Head of caudate nucleus (tissue), 42 donors: Measurements from ENCODE around the gene PSENEN.

Source experiments
- DNase-seq, 42 donors: peaks; one replicate each; pipeline versions ENCODE4 v3.0.0 to v3.0.0-alpha.2; 2020 to 2021; ENCODE audit warnings: mixed read lengths in 7 of 42
- intact Hi-C: fragments of 100-400 bp; cut with DNase I; formaldehyde crosslinking; loops from one replicate; pipeline ENCODE4 v1.15.0; 2022

Gene PSENEN

GRCh38 chr19:35743640-35744429 lies 1.6 kb upstream of the PSENEN start:
- no peak for DNase-seq
- intact Hi-C loops: loop anchor here (2.0 to 10.0 kb wide), 2 partner anchors 27 to 191 kb away; partner anchors contain the start of gene LRFN3

DNA sequence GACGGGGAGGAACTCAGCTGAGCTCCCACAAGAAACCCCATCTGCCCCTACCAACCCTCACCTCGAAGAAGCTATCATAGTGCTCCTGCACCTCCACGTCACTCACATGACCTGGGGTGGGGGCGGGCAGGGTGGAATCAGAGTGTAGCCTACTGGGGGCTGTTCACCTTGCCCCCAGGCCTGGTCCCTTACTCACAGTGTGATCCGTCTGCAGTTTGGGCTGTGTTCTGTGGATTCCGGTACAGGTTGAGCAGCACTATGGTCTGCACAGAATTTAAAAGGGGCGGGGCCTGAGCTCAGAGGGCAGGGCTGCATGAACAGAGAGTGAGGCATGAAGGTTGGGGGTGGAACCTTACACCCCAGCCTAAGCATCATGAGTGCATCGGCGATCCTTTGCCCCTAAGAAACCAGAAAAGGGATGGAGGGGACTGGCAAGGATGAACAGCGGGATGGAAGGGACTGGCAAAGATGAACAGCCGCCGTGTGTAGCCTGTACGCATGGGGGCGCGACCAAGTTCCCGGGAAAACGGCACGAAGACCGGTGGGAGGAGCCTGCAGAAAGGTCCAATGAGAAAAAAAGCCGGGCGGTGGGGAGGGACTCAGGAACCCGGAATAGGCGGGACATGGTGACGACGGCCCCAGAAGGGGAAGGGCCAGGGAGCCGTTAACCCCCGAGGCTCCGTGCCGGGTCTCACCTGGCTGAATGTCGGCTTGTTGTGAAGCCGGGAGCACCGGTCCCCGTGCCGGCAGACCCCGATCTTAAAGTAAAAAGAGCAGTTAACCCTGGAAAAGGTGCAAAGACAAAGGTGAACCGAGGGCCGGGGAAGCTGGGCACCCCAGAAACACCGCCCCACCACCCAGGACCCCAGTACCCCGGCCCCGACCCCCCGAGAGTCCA lies 772 bp upstream of the PSENEN start:
- DNase-seq: peak; percentile 90 to 99 (median 98)
- intact Hi-C loops: loop anchor here (2.0 to 10.0 kb wide), 2 partner anchors 28 to 190 kb away; partner anchors contain the start of gene LRFN3

- intact Hi-C loops: loop anchor here (10.0 kb wide), 1 partner anchor 189 kb away; the partner anchor contains the start of gene LRFN3
- no peak for DNase-seq
These were observed 624 bp downstream of the PSENEN start for GRCh38 chr19:35746087-35746462.

DNA sequence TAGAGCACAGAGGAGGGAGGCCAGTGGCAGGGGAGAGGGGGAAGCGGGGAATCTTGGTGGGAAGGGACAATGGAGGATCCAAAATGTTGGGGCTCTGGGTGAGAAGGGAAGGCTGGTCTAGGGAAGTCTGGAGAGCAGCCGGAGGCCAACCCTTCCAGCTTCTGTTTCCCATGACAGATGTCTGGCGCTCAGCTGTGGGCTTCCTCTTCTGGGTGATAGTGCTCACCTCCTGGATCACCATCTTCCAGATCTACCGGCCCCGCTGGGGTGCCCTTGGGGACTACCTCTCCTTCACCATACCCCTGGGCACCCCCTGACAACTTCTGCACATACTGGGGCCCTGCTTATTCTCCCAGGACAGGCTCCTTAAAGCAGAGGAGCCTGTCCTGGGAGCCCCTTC lies 1.1 kb downstream of the PSENEN start:
- intact Hi-C loops: loop anchor here (10.0 kb wide), 1 partner anchor 188 kb away; the partner anchor contains the start of gene LRFN3
- DNase-seq: no peak

GRCh38 chr19:35748106-35749020 lies 2.9 kb downstream of the PSENEN start, which contains the start of gene LIN37:
Gene LIN37, plus strand, starts transcription at chr19:35748576. Its CDS starts 149 bp downstream, at chr19:35748725.
- intact Hi-C loops: loop anchor here (10.0 kb wide), 1 partner anchor 186 kb away; the partner anchor contains the start of gene LRFN3
- peak; percentile 97 to 100 (median 100) for DNase-seq

GRCh38 chr19:35750167-35750566 lies 4.7 kb downstream of the PSENEN start:
- no peak for DNase-seq
- intact Hi-C loops: no loop called here

DNA sequence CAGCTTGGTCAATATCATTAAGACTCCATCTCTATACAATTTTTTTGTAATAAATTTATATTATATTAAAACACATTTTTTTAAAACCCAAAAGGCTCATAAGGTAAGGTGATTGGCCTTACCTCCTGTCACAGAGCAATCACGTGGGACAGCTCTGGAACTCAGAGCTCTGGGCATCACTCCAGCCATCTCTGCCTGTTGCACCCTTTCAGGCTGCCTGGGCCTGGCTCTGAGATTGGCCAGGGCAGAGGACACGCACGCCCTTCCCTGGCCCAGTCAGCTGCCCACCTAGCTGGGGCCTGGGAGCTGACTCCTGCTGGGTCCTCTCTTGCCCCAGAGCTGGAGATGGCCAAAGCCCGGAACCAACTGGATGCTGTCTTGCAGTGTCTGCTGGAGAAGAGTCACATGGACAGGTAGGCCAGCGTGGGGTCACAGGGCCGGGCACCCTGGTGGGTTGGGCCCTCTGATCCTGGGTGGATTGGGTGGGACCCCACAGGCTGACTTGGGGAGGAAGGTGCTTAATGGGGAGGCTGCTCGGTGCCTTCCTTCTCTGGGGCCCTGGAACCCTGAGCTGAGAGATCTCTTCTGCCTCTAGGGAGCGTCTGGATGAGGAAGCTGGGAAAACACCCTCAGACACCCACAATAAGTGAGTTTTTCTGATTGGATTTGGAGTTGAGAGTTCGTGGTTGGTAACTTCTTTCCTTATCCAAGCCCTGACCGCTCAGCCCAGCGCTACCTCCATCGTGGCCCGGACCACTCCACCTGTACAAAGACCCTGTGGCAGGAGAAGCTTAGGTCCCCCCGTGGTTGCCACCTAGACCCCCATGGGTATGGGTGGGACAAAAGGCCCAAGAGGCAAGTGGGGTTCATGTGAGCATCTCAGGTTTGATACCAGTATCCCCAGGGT lies 6.6 kb downstream of the PSENEN start:
- DNase-seq: no peak
- intact Hi-C loops: no loop called here

DNA sequence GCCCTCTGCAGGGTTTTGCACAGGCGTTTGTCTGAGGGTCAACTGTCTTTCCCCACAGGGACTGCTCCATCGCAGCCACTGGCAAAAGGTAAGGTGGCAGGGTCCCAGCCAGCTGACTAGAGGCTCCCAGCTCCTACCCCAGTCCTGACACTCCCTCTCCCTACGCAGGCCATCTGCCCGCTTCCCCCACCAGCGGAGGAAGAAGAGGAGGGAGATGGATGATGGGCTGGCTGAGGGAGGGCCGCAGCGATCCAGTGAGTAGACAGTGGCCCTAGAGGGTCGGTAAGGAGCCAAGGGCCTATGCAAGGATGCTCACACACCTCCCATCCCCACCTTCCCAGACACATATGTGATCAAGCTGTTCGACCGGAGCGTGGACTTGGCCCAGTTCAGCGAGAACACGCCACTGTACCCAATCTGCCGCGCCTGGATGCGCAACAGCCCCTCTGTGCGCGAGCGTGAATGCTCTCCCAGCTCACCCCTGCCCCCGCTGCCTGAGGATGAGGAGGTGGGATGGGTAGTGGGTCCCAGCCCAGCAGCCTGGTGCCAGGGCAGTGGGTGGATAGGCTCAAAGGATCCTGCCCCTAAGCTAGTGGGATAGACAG lies 7.4 kb downstream of the PSENEN start:
- no peak for DNase-seq
- intact Hi-C loops: no loop called here

- no peak for DNase-seq
- intact Hi-C loops: no loop called here
These were observed 8.4 kb downstream of the PSENEN start for GRCh38 chr19:35753634-35754369.

DNA sequence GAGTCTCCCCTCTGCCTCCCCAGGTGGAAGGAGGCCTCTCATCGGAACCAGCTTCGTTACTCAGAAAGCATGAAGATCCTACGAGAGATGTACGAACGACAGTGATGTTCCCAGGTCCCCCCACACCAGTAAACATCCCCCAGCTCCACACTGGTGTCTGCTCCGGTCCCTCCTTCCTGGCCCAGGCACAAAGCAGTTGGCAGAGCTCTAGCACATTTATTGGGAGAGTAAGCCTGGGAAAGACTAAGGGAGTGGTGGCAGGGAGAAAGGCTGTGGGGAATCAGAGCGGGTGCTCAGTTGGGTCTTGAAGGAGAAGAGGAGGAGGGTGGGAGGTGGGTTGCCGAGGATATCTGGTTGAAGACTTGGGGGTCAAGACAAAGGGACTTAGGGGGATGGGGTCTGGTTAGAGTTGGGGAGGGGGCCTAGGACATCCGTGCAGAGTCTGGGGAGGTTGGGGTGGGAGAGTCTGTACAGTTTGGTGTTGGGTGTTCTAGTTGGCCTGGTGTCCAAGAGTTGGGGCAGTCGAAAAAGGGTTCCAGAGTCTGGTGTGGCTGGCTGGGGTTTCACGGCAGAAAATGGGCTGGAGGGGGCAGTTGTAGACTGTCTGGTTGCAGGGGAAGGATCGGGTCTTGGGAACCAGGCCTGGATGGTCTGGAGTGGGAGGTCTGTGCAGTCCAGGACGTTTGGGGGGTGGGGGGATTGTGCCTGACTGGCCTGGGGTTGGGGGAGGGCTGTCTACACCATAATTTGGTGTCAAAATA lies 9.1 kb downstream of the PSENEN start:
- no peak for DNase-seq
- intact Hi-C loops: no loop called here

DNA sequence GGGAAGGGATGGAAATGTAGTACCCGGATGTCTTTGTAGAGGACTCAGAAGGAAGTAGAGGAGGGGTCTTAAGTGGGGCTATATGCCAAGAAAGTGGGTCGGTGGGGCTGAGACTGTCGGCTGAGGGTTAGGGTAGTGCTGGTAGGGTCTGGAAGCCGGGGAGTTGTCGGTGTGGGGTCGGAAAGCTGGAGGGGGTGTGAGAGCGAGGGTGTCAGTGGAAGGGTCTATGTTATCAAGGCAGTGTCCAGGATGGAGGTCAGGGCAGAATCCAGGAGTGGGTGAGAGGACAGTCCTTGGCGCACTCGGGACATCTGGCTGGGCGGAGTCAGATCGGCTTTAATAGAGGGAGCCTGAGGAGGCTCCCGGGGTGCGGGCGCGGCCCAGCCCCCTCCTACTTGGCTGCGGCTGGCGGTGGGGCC lies 9.7 kb downstream of the PSENEN start:
- intact Hi-C loops: no loop called here

GRCh38 chr19:35755550-35756376 lies 10.3 kb downstream of the PSENEN start:
- peak in 2 of 42 donors; percentile 16 to 19 for DNase-seq
- intact Hi-C loops: no loop called here

More for the DNA sequence above, 9.7 kb downstream of the PSENEN start:
- no peak for DNase-seq

DNA sequence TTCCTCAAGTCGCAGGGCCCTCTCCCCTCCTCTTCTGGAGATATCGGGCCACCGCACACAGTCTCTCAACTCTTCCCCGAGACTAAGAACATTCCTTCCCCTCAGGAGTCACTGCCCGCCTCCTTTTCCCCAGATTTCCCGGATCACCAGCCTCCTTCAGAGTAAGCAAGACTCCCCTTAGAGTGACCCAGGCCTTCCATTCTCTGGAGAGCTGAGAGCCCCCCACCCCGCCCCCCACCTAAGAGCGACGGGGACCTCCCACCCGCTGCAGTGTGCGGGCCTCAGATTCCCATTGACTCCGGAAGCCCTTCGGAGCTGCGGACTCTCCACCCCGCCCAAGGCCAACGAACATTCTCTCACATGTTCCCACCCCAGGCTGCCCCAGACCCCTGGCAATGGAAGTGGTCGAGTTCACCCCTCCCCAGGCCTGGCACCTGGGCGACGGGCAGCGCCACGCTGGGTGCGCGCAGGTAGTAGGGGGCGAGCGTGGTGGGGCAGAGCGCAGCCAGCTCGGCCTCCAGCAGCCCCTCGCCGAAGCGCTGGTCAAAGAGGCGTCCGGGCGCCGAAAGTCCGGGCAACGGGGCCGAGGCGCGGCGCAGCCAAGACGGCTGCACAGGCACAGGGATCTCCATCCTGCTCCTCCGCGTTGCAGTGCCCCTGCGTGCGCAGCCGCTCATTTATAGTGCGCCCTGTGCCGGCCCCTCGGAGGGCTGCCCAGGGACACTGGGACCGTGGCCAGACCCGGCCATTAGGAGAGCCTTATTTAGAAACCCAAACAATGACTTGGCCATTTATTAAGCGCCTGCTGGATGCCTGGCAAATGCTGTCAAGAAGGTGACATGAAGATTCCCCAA lies 11.2 kb downstream of the PSENEN start, which contains the start of gene HSPB6:
HSPB6 (minus strand) TSS at position 653 of the 854 bp plus-strand sequence; CDS start at position 632, 21 bp downstream.
- peak in 14 of 42 donors; percentile 37 to 68 (median 46) for DNase-seq
- intact Hi-C loops: no loop called here
